AML-193 (cell line): ENCODE measurements around the gene SMIM44.
"Not testable (repeated sequence)": the region's sequence is repeated elsewhere in the genome, so short reads cannot be mapped to it uniquely, and the experiment has no call there.

ENCODE experiments used
- DNase-seq, 2 experiments: peaks; one replicate each; lab custom pipeline; 2025; lab: John Stamatoyannopoulos, UW

SMIM44 gene

GRCh38 chr19:3483226-3483628, at the start of gene SMIM44:
SMIM44 (minus strand) TSS chr19:3483441; CDS start chr19:3483403, 38 bp downstream.
- DNase-seq, result no peak

- DNase-seq, result no peak
Observed at GRCh38 chr19:3533033-3533432, 49.8 kb upstream of the SMIM44 start.

- DNase-seq, result no peak
Observed at GRCh38 chr19:3532154-3532786, 49.0 kb upstream of the SMIM44 start.

- DNase-seq, result no peak
Observed at GRCh38 chr19:3531716-3532115, 48.5 kb upstream of the SMIM44 start.

- DNase-seq, result no peak
Observed at GRCh38 chr19:3530389-3530788, 47.1 kb upstream of the SMIM44 start.

- not testable (repeated sequence) for DNase-seq
Observed at GRCh38 chr19:3529299-3529698, 46.1 kb upstream of the SMIM44 start.

- DNase-seq, result no peak
Observed at GRCh38 chr19:3528539-3529211, 45.4 kb upstream of the SMIM44 start.

- DNase-seq, result no peak
Observed at GRCh38 chr19:3528080-3528479, 44.8 kb upstream of the SMIM44 start.

GRCh38 chr19:3527238-3527910, 44.1 kb upstream of the SMIM44 start:
- DNase-seq, result no peak

- no peak for DNase-seq
Observed at GRCh38 chr19:3526507-3527237, 43.4 kb upstream of the SMIM44 start.

GRCh38 chr19:3524904-3525451, 41.7 kb upstream of the SMIM44 start:
- DNase-seq, result no peak

GRCh38 chr19:3524078-3524842, 41.0 kb upstream of the SMIM44 start:
- no peak for DNase-seq

- no peak for DNase-seq
Observed at GRCh38 chr19:3523361-3524077, 40.3 kb upstream of the SMIM44 start.

GRCh38 chr19:3522421-3523360, 39.5 kb upstream of the SMIM44 start:
- no peak for DNase-seq

- DNase-seq, result no peak
Observed at GRCh38 chr19:3521104-3521445, 37.8 kb upstream of the SMIM44 start.

- DNase-seq, result no peak
Observed at GRCh38 chr19:3520166-3521103, 37.2 kb upstream of the SMIM44 start.

GRCh38 chr19:3519126-3519525, 35.9 kb upstream of the SMIM44 start:
- no peak for DNase-seq

- DNase-seq, result no peak
Observed at GRCh38 chr19:3518659-3519058, 35.4 kb upstream of the SMIM44 start.

GRCh38 chr19:3518255-3518654, 35.0 kb upstream of the SMIM44 start:
- no peak for DNase-seq
